IMR-90 (cell line): ENCODE results near the gene TCF12. TPM values are rescaled to one million over a fixed set of nuclear protein-coding genes. Genes with fewer than 3 reads are reported as not detected.

Experiments
- ATAC-seq: fragments of 200-7000 bp; cut with Tn5 transposase; 2 replicates; pipeline ENCODE4 v1.9.1; 2020; ENCODE audit warnings: low read depth, mild to moderate bottlenecking, moderate library complexity
- BruUV-seq: library from RNA; stranded (reverse); fragments of 400-500 nt; replicated peaks from 2 replicates; lab custom pipeline; 2021; lab: Mats Ljungman, UMichigan
- CTCF ChIA-PET: fragments of 300-600 bp; formaldehyde crosslinking; extraction: SDS; loops from one replicate; lab custom pipeline; 2021; ENCODE audit warnings: antibody characterized with exemption; lab: Yijun Ruan, JAX
- POLR2A ChIA-PET: fragments of 300-600 bp; sonication (Branson Sonifier 250); formaldehyde crosslinking; loops from one replicate; lab custom pipeline; 2022; ENCODE audit warnings: antibody characterized with exemption; ENCODE audit not compliant: unreplicated experiment; lab: Charles Lee
- DNase-seq: peaks from one replicate; pipeline ENCODE4 v3.0.0; 2013
- H2AFZ ChIP-seq: replicated peaks from 2 replicates; pipeline ENCODE3; 2013; ENCODE audit warnings: low read length, mild to moderate bottlenecking; ENCODE audit not compliant: poor library complexity
- H2AK5ac ChIP-seq: 2 replicates; pipeline ENCODE4 v1.6.1; 2013; ENCODE audit warnings: low read depth, low read length, inconsistent platforms
- H2AK9ac ChIP-seq: replicated peaks from 2 replicates; pipeline ENCODE3; 2013; ENCODE audit warnings: mild to moderate bottlenecking, low read depth, low read length, moderate library complexity; ENCODE audit not compliant: poor library complexity
- H2BK120ac ChIP-seq: 2 replicates; pipeline ENCODE4 v1.6.1; 2013; ENCODE audit warnings: low read depth, low read length, inconsistent platforms
- H2BK15ac ChIP-seq: 3 replicates; pipeline ENCODE4 v1.6.1; 2013; ENCODE audit warnings: low read depth, low read length, inconsistent platforms
- H2BK20ac ChIP-seq: 2 replicates; pipeline ENCODE4 v1.6.1; 2013; ENCODE audit warnings: low read depth, mild to moderate bottlenecking, inconsistent platforms, low read length, moderate library complexity
- H2BK5ac ChIP-seq: 2 replicates; pipeline ENCODE4 v1.6.1; 2013; ENCODE audit warnings: mild to moderate bottlenecking, low read depth, low read length, inconsistent platforms; ENCODE audit not compliant: poor library complexity, severe bottlenecking
- H3K14ac ChIP-seq: replicated peaks from 2 replicates; pipeline ENCODE4 v1.6.1; 2013; ENCODE audit warnings: low read depth, low read length, inconsistent platforms
- H3K18ac ChIP-seq: 2 replicates; pipeline ENCODE4 v1.6.1; 2013; ENCODE audit warnings: low read depth, low read length, control low read depth
- H3K23ac ChIP-seq: 2 replicates; pipeline ENCODE4 v1.6.1; 2013; ENCODE audit warnings: low read depth, low read length, inconsistent platforms
- H3K27ac ChIP-seq: 2 replicates; pipeline ENCODE4 v1.5.1; 2013; ENCODE audit warnings: mild to moderate bottlenecking, control low read depth, low read length; ENCODE audit not compliant: insufficient read depth
- H3K27me3 ChIP-seq: 2 replicates; pipeline ENCODE4 v1.6.1; 2013; ENCODE audit warnings: low read length; ENCODE audit not compliant: control insufficient read depth, insufficient read depth
- H3K36me3 ChIP-seq: 2 replicates; pipeline ENCODE4 v1.6.1; 2013; ENCODE audit warnings: low read length, mixed read lengths; ENCODE audit not compliant: control insufficient read depth, insufficient read depth
- H3K4ac ChIP-seq: 2 replicates; pipeline ENCODE4 v1.6.1; 2013; ENCODE audit warnings: low read depth, low read length, inconsistent platforms
- H3K4me1 ChIP-seq: 2 replicates; pipeline ENCODE4 v1.6.1; 2013; ENCODE audit warnings: low read length, mixed read lengths; ENCODE audit not compliant: control insufficient read depth, insufficient read depth
- H3K4me2 ChIP-seq: 2 replicates; pipeline ENCODE4 v1.6.1; 2013; ENCODE audit warnings: low read depth, mild to moderate bottlenecking, control low read depth, low read length, moderate library complexity
- H3K4me3 ChIP-seq: 2 replicates; pipeline ENCODE4 v1.5.1; 2013; ENCODE audit warnings: low read depth, mild to moderate bottlenecking, control low read depth, low read length, moderate library complexity; ENCODE audit not compliant: insufficient read depth
- H3K56ac ChIP-seq: 2 replicates; pipeline ENCODE4 v1.6.1; 2013; ENCODE audit warnings: low read length, inconsistent platforms; ENCODE audit not compliant: insufficient read depth; ENCODE audit errors: extremely low read depth
- H3K79me1 ChIP-seq, 2 experiments: 2 replicates each; pipeline ENCODE4 v1.6.1; 2013; ENCODE audit warnings: low read length in 2 of 2, inconsistent platforms in 1 of 2, low read depth in 1 of 2
- H3K9ac ChIP-seq: 2 replicates; pipeline ENCODE4 v1.6.1; 2013; ENCODE audit warnings: low read depth, low read length, control low read depth
- H3K9me1 ChIP-seq: 2 replicates; pipeline ENCODE4 v1.6.1; 2013; ENCODE audit warnings: low read length, inconsistent platforms; ENCODE audit not compliant: insufficient read depth
- H3K9me3 ChIP-seq: 2 replicates; pipeline ENCODE4 v1.6.1; 2013; ENCODE audit warnings: low read length; ENCODE audit not compliant: control insufficient read depth, insufficient read depth
- H4K20me1 ChIP-seq: 2 replicates; pipeline ENCODE4 v1.6.1; 2013; ENCODE audit warnings: low read length, inconsistent platforms; ENCODE audit not compliant: insufficient read depth
- H4K5ac ChIP-seq: 2 replicates; pipeline ENCODE4 v1.6.1; 2013; ENCODE audit warnings: mild to moderate bottlenecking, low read depth, low read length, control low read depth
- H4K8ac ChIP-seq, 2 experiments: 2 replicates each; pipeline ENCODE4 v1.6.1; 2013; ENCODE audit warnings: low read depth in 2 of 2, low read length in 2 of 2, control low read depth in 1 of 2, inconsistent platforms in 1 of 2
- H4K91ac ChIP-seq: 2 replicates; pipeline ENCODE4 v1.6.1; 2013; ENCODE audit warnings: low read depth, low read length, inconsistent platforms; ENCODE audit not compliant: insufficient read depth
- BHLHE40 ChIP-seq: fragments of 150-350 bp; IDR thresholded peaks from 2 replicates; pipeline ENCODE4 v1.6.1; 2016; ENCODE audit warnings: mild to moderate bottlenecking, low read depth, low read length
- CEBPB ChIP-seq: IDR thresholded peaks from 2 replicates; pipeline ENCODE4 v1.6.1; 2012; ENCODE audit warnings: low read depth, low read length, improper control_type of control experiment
- CHD1 ChIP-seq: IDR thresholded peaks from 2 replicates; pipeline ENCODE4 v1.6.1; 2012; ENCODE audit warnings: low read depth, low read length, improper control_type of control experiment
- FOS ChIP-seq: fragments of 150-350 bp; IDR thresholded peaks from 2 replicates; pipeline ENCODE4 v1.6.1; 2016; ENCODE audit warnings: low read depth, low read length
- MAFK ChIP-seq: IDR thresholded peaks from 2 replicates; pipeline ENCODE4 v1.6.1; 2012; ENCODE audit warnings: low read depth, low read length, improper control_type of control experiment
- MAZ ChIP-seq: IDR thresholded peaks from 2 replicates; pipeline ENCODE4 v1.6.1; 2012; ENCODE audit warnings: low read depth, mild to moderate bottlenecking, low read length, improper control_type of control experiment, moderate library complexity, borderline replicate concordance
- MXI1 ChIP-seq: IDR thresholded peaks from 2 replicates; pipeline ENCODE4 v1.6.1; 2012; ENCODE audit warnings: low read depth, mild to moderate bottlenecking, low read length, moderate library complexity, borderline replicate concordance
- NFE2L2 ChIP-seq: fragments of 150-350 bp; IDR thresholded peaks from 2 replicates; pipeline ENCODE4 v1.6.1; 2016; ENCODE audit warnings: low read depth, mild to moderate bottlenecking, low read length
- POLR2A ChIP-seq: IDR thresholded peaks from 2 replicates; pipeline ENCODE4 v1.6.1; 2012; ENCODE audit warnings: mild to moderate bottlenecking, low read depth, low read length
- RAD21 ChIP-seq: IDR thresholded peaks from 2 replicates; pipeline ENCODE4 v1.6.1; 2012; ENCODE audit warnings: low read length, improper control_type of control experiment
- RCOR1 ChIP-seq: IDR thresholded peaks from 2 replicates; pipeline ENCODE4 v1.6.1; 2012; ENCODE audit warnings: mild to moderate bottlenecking, low read length, improper control_type of control experiment; ENCODE audit not compliant: insufficient replicate concordance
- RFX5 ChIP-seq: IDR thresholded peaks from 2 replicates; pipeline ENCODE4 v1.8.0; 2012; ENCODE audit warnings: low read depth, mild to moderate bottlenecking, low read length, moderate library complexity
- SMC3 ChIP-seq: fragments of 150-350 bp; IDR thresholded peaks from 2 replicates; pipeline ENCODE4 v1.6.1; 2016; ENCODE audit warnings: low read depth, mild to moderate bottlenecking, antibody characterized with exemption, low read length, moderate library complexity
- WGBS, 2 experiments: methylation state at CpG; one replicate each; pipeline versions ENCODE4 v1.1.5 to v1.1.7; 2013; ENCODE audit warnings: missing lambda C conversion rate in 2 of 2; ENCODE audit not compliant: insufficient read length in 1 of 2; ENCODE audit errors: extremely low coverage in 2 of 2; 5-methylcytosine and 5-hydroxymethylcytosine counted together
- dilution Hi-C: fragments of 300-500 bp; cut with HindIII; formaldehyde crosslinking; loops from one replicate; pipeline ENCODE4 v1.14.3; 2018; ENCODE audit warnings: low sequenced_read_pairs; ENCODE audit not compliant: unreplicated experiment
- in situ Hi-C: fragments of 300-500 bp; cut with MboI; formaldehyde crosslinking; loops from 3 replicates; pipeline ENCODE4 v1.14.3; 2019; ENCODE audit warnings: low sequenced_read_pairs, inconsistent platforms, mixed read lengths
- intact Hi-C: fragments of 100-400 bp; cut with micrococcal nuclease; formaldehyde crosslinking; loops from 2 replicates; pipeline ENCODE4 v1.10.0; 2022
- polyA plus RNA-seq, 3 experiments: library from polyadenylated mRNA; depleted of rRNA; stranded (reverse); fragments of >200 nt; gene quantifications; 2 replicates each; pipeline ENCODE4 v1.2.3, GENCODE V29; 2012; ENCODE audit warnings: low replicate concordance in 1 of 3
- total RNA-seq: library from RNA; depleted of rRNA; stranded (reverse); fragments of >200 nt; gene quantifications from 2 replicates; pipeline ENCODE4 v1.2.3, GENCODE V29; 2012
- TF ChIP-seq, protein P1 (sequence below): fragments of 150-350 bp; IDR thresholded peaks from 2 replicates; pipeline ENCODE4 v1.6.1; 2017; ENCODE audit warnings: mild to moderate bottlenecking, antibody characterized with exemption, low read length, low read depth
- TF ChIP-seq, protein P2 (sequence below): conservative IDR thresholded peaks from 2 replicates; pipeline ENCODE4 v1.5.1; 2012; ENCODE audit warnings: mild to moderate bottlenecking, low read depth, low read length, improper control_type of control experiment
- TF ChIP-seq, protein P3 (sequence below): fragments of 150-350 bp; IDR thresholded peaks from 2 replicates; pipeline ENCODE4 v1.6.1; 2016; ENCODE audit warnings: low read depth, mild to moderate bottlenecking, low read length, moderate library complexity, borderline replicate concordance

TCF12 gene
- total and polyA plus RNA-seq, 2 of the 4 experiments (the other 2 are of a cell fraction) = 79.4 to 160 TPM

DNA sequence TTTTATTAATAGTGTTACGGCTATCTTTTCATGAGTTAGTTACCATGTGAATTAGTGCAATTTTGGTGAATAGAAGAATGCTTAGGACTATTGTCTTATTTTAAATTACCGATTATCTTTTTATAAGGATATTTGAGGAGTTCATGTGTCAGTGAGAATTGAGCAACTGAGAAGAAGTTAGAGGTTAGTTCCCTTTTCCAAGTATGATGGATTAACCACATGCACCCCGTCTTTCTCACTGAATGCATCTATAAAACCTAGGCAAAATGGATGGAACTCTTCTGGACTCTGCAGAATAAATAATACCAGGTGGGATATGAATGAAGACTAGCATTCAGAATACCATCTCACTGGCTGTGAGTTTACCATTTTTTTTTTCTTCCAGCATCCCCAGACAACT, 74.3 kb downstream of the TCF12 start:
- Histone ChIP-seq H3K27me3 (no peaks in the 10 kb centered on the region), H2BK120ac (no peak overlapping the region), H3K4ac (no peak overlapping the region), H4K91ac (no peak overlapping the region), H3K9me1 (peaks cover 4% of the 10 kb centered on the region; the same call in 1 of the 2 replicates), H2AK5ac (no peak overlapping the region), H3K4me1 (peaks cover 4% of the 10 kb centered on the region; the same call in 1 of the 2 replicates), H3K27ac (no peak overlapping the region), H3K79me1 (peaks cover 34 to 61% of the 10 kb centered on the region in 2 experiments), H4K8ac (no peak overlapping the region), H3K9me3 (no peaks in the 10 kb centered on the region), H3K14ac (no peak overlapping the region), H2BK5ac (no peak overlapping the region), H2BK15ac (no peak overlapping the region), H2AFZ (no peak overlapping the region), H3K18ac (no peak overlapping the region), H3K4me3 (no peak overlapping the region), H3K9ac (no peak overlapping the region), H2BK20ac (no peak overlapping the region), H3K56ac (no peak overlapping the region), H4K20me1 (peaks cover 30% of the 10 kb centered on the region), H2AK9ac (no peak overlapping the region), H3K36me3 (peaks cover 2% of the 10 kb centered on the region; the same call in 1 of the 2 replicates), H3K4me2 (no peak overlapping the region), H4K5ac (no peak overlapping the region), H3K23ac (no peak overlapping the region)
- DNase-seq (no peak), ATAC-seq (no peak)
- ChIA-PET CTCF (no interaction called here), POLR2A (no interaction called here)
- no CpG with 5 or more reads among the region's 3 CpGs for WGBS, 2 experiments
- BruUV-seq = no TSS peak
- intact Hi-C loops (no loop called here), in situ Hi-C loops (no loop called here), dilution Hi-C loops (no loop called here)
- TF ChIP-seq, protein P1, sequence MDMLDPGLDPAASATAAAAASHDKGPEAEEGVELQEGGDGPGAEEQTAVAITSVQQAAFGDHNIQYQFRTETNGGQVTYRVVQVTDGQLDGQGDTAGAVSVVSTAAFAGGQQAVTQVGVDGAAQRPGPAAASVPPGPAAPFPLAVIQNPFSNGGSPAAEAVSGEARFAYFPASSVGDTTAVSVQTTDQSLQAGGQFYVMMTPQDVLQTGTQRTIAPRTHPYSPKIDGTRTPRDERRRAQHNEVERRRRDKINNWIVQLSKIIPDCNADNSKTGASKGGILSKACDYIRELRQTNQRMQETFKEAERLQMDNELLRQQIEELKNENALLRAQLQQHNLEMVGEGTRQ = no peak
- TF ChIP-seq RFX5 = no peak
- TF ChIP-seq, protein P2, sequence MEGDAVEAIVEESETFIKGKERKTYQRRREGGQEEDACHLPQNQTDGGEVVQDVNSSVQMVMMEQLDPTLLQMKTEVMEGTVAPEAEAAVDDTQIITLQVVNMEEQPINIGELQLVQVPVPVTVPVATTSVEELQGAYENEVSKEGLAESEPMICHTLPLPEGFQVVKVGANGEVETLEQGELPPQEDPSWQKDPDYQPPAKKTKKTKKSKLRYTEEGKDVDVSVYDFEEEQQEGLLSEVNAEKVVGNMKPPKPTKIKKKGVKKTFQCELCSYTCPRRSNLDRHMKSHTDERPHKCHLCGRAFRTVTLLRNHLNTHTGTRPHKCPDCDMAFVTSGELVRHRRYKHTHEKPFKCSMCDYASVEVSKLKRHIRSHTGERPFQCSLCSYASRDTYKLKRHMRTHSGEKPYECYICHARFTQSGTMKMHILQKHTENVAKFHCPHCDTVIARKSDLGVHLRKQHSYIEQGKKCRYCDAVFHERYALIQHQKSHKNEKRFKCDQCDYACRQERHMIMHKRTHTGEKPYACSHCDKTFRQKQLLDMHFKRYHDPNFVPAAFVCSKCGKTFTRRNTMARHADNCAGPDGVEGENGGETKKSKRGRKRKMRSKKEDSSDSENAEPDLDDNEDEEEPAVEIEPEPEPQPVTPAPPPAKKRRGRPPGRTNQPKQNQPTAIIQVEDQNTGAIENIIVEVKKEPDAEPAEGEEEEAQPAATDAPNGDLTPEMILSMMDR = no peak
- no peak for TF ChIP-seq CEBPB
- no peak for TF ChIP-seq BHLHE40
- TF ChIP-seq FOS = no peak
- TF ChIP-seq SMC3 = no peak
- no peak for TF ChIP-seq NFE2L2
- no peak for TF ChIP-seq CHD1
- TF ChIP-seq MXI1 = no peak
- no peak for TF ChIP-seq MAZ
- no peak for TF ChIP-seq POLR2A
- TF ChIP-seq RAD21 = no peak
- no peak for TF ChIP-seq MAFK
- no peak for TF ChIP-seq RCOR1
- TF ChIP-seq, protein P3, sequence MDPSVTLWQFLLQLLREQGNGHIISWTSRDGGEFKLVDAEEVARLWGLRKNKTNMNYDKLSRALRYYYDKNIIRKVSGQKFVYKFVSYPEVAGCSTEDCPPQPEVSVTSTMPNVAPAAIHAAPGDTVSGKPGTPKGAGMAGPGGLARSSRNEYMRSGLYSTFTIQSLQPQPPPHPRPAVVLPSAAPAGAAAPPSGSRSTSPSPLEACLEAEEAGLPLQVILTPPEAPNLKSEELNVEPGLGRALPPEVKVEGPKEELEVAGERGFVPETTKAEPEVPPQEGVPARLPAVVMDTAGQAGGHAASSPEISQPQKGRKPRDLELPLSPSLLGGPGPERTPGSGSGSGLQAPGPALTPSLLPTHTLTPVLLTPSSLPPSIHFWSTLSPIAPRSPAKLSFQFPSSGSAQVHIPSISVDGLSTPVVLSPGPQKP = no peak
